G401 (cell line): ENCODE data around the gene ADD3. TPM values are rescaled to one million over a fixed set of nuclear protein-coding genes. Genes with fewer than 3 reads are reported as not detected.
"Not testable (repeated sequence)": the region's sequence is repeated elsewhere in the genome, so short reads cannot be mapped to it uniquely, and the experiment has no call there.

Experiments used
- DNase-seq: peaks from one replicate; pipeline ENCODE4 v3.0.0-alpha.2; 2015; ENCODE audit warnings: low spot score
- in situ Hi-C: cut with HindIII; loops from 2 replicates; pipeline ENCODE4 v1.10.0; 2016; ENCODE audit warnings: low sequenced_read_pairs, mixed read lengths
- total RNA-seq: library from RNA; depleted of rRNA; stranded (reverse); fragments of >200 nt; shearing (Covaris generic); gene quantifications from 2 replicates; pipeline ENCODE4 v1.2.3, GENCODE V29; 2014

The ADD3 gene
- total RNA-seq, 1 experiment from 2014 or later, result 69.6 TPM

- DNase-seq, result no peak
- in situ Hi-C loops, result no loop called here
These were observed 69.8 kb downstream of the ADD3 start for GRCh38 chr10:110077436-110078130.

GRCh38 chr10:110078317-110078716, 70.5 kb downstream of the ADD3 start:
- no peak for DNase-seq
- in situ Hi-C loops, result no loop called here

- in situ Hi-C loops, result no loop called here
- DNase-seq, result no peak
These were observed 74.1 kb downstream of the ADD3 start for GRCh38 chr10:110081911-110082310.

GRCh38 chr10:110083884-110084283, 76.1 kb downstream of the ADD3 start:
- no peak for DNase-seq
- in situ Hi-C loops, result no loop called here

- DNase-seq, result no peak
- in situ Hi-C loops, result no loop called here
These were observed 79.9 kb downstream of the ADD3 start for GRCh38 chr10:110087682-110088081.

- no peak for DNase-seq
- in situ Hi-C loops, result no loop called here
These were observed 80.8 kb downstream of the ADD3 start for GRCh38 chr10:110088367-110089104.

- in situ Hi-C loops, result no loop called here
- DNase-seq, result no peak
These were observed 84.0 kb downstream of the ADD3 start for GRCh38 chr10:110091830-110092229.

- DNase-seq, result no peak
- in situ Hi-C loops, result no loop called here
These were observed 85.9 kb downstream of the ADD3 start for GRCh38 chr10:110093722-110094121.

GRCh38 chr10:110094786-110095185, 87.0 kb downstream of the ADD3 start:
- in situ Hi-C loops, result no loop called here
- no peak for DNase-seq

GRCh38 chr10:110101464-110102144, 93.8 kb downstream of the ADD3 start:
- no peak for DNase-seq
- in situ Hi-C loops, result no loop called here

GRCh38 chr10:110103921-110104461, 96.2 kb downstream of the ADD3 start:
- in situ Hi-C loops, result no loop called here
- no peak for DNase-seq

GRCh38 chr10:110105873-110106272, 98.1 kb downstream of the ADD3 start:
- in situ Hi-C loops, result no loop called here
- DNase-seq, result no peak

- in situ Hi-C loops, result no loop called here
- DNase-seq, result no peak
These were observed 99.6 kb downstream of the ADD3 start for GRCh38 chr10:110107430-110107829.

- in situ Hi-C loops, result no loop called here
- no peak for DNase-seq
These were observed 100.1 kb downstream of the ADD3 start for GRCh38 chr10:110107887-110108286.

- in situ Hi-C loops, result no loop called here
- DNase-seq, result no peak
These were observed 101.7 kb downstream of the ADD3 start for GRCh38 chr10:110109511-110109910.

- DNase-seq, result no peak
- in situ Hi-C loops, result no loop called here
These were observed 102.6 kb downstream of the ADD3 start for GRCh38 chr10:110110338-110110737.

GRCh38 chr10:110113670-110114337, 106.0 kb downstream of the ADD3 start:
- in situ Hi-C loops, result no loop called here
- no peak for DNase-seq

- DNase-seq, in situ Hi-C loops: not testable (repeated sequence)
These were observed 106.9 kb downstream of the ADD3 start for GRCh38 chr10:110114668-110115067.

- in situ Hi-C loops, result no loop called here
- DNase-seq, result no peak
These were observed 108.2 kb downstream of the ADD3 start for GRCh38 chr10:110115784-110116520.
